Measurements from ENCODE around the gene DNMT3L. TPM values are rescaled to one million over a fixed set of nuclear protein-coding genes. Genes with fewer than 3 reads are reported as not detected.

DNMT3L gene
- total RNA-seq, 1 donor from 2014 or later, result not detected

- Histone ChIP-seq H3K4me3 (no peak overlapping the region), H3K9me3 (no peaks in the 10 kb centered on the region), H3K27me3 (ENCODE audit: low read depth) (no peaks in the 10 kb centered on the region), H3K4me1 (no peaks in the 10 kb centered on the region), H3K27ac (no peak overlapping the region), H3K36me3 (no peaks in the 10 kb centered on the region)
- ATAC-seq, result no peak
- DNase-seq, result no peak
- TF ChIP-seq CTCF (IDR thresholded peaks at IDR 0.05), result no peak
- intact Hi-C loops (cut with DNase I), result no loop called here
Observed at GRCh38 chr21:44269090-44269489, 7.4 kb upstream of the DNMT3L start.

GRCh38 chr21:44267655-44268142 lies 6.0 kb upstream of the DNMT3L start:
- Histone ChIP-seq H3K36me3 (no peaks in the 10 kb centered on the region), H3K4me3 (no peak overlapping the region), H3K27me3 (ENCODE audit: low read depth) (no peaks in the 10 kb centered on the region), H3K9me3 (no peaks in the 10 kb centered on the region), H3K27ac (no peak overlapping the region), H3K4me1 (no peaks in the 10 kb centered on the region)
- TF ChIP-seq CTCF (IDR thresholded peaks at IDR 0.05), result peak; percentile 28
- DNase-seq (no peak), ATAC-seq (no peak)
- intact Hi-C loops (cut with DNase I), result no loop called here

- peak in 1 of 2 donors; percentile 5 for ATAC-seq
Observed at GRCh38 chr21:44265734-44266270, 4.1 kb upstream of the DNMT3L start.

GRCh38 chr21:44263768-44264167 lies 2.1 kb upstream of the DNMT3L start:
- Histone ChIP-seq H3K27me3 (ENCODE audit: low read depth) (no peaks in the 10 kb centered on the region), H3K9me3 (no peaks in the 10 kb centered on the region), H3K27ac (no peak overlapping the region), H3K36me3 (no peaks in the 10 kb centered on the region), H3K4me1 (no peaks in the 10 kb centered on the region), H3K4me3 (no peak overlapping the region)
- intact Hi-C loops (cut with DNase I), result no loop called here
- no peak for TF ChIP-seq CTCF (IDR thresholded peaks at IDR 0.05)
- no peak for DNase-seq
- no peak for ATAC-seq

More at GRCh38 chr21:44265734-44266270, 4.1 kb upstream of the DNMT3L start:
- intact Hi-C loops (cut with DNase I), result no loop called here
- H3K9me3 ChIP-seq, result no peaks in the 10 kb centered on the region
- H3K4me3 ChIP-seq, result no peak overlapping the region
- no peak for DNase-seq
- H3K4me1 ChIP-seq, result no peaks in the 10 kb centered on the region
- no peak for TF ChIP-seq CTCF (IDR thresholded peaks at IDR 0.05)
- H3K27me3 ChIP-seq (ENCODE audit: low read depth), result no peaks in the 10 kb centered on the region
- no peaks in the 10 kb centered on the region for H3K36me3 ChIP-seq
- H3K27ac ChIP-seq, result no peak overlapping the region

GRCh38 chr21:44263221-44263760 lies 1.6 kb upstream of the DNMT3L start:
- H3K27me3 ChIP-seq (ENCODE audit: low read depth), result no peaks in the 10 kb centered on the region
- no peak for TF ChIP-seq CTCF (IDR thresholded peaks at IDR 0.05)
- no peaks in the 10 kb centered on the region for H3K4me1 ChIP-seq
- no peaks in the 10 kb centered on the region for H3K36me3 ChIP-seq
- no peaks in the 10 kb centered on the region for H3K9me3 ChIP-seq
- DNase-seq, result no peak
- ATAC-seq, result peak in 1 of 2 donors; percentile 34
- H3K4me3 ChIP-seq, result no peak overlapping the region
- H3K27ac ChIP-seq, result no peak overlapping the region
- intact Hi-C loops (cut with DNase I), result no loop called here
